AG08395 (cell line): Measurements from ENCODE around the gene VWA8.
"Not testable (repeated sequence)": the region's sequence is repeated elsewhere in the genome, so short reads cannot be mapped to it uniquely, and the experiment has no call there.

Source experiments
- DNase-seq: peaks from one replicate; pipeline ENCODE4 v3.0.0; 2012; ENCODE audit warnings: mixed read lengths, low spot score

VWA8 gene

GRCh38 chr13:41922894-41923293 is 38.0 kb downstream of the VWA8 start:
- not testable (repeated sequence) for DNase-seq

GRCh38 chr13:41919741-41920487 is 41.0 kb downstream of the VWA8 start:
- DNase-seq, result no peak

GRCh38 chr13:41919031-41919740 is 41.7 kb downstream of the VWA8 start:
- DNase-seq, result no peak

GRCh38 chr13:41917641-41918040 is 43.3 kb downstream of the VWA8 start:
- DNase-seq, result peak; percentile 47

- DNase-seq, result peak; percentile 65
Observed at GRCh38 chr13:41916173-41916954, 44.5 kb downstream of the VWA8 start.

GRCh38 chr13:41915081-41915480 is 45.8 kb downstream of the VWA8 start:
- DNase-seq, result no peak

GRCh38 chr13:41914552-41914951 is 46.4 kb downstream of the VWA8 start:
- DNase-seq, result no peak

GRCh38 chr13:41909506-41909905 is 51.4 kb downstream of the VWA8 start:
- no peak for DNase-seq

GRCh38 chr13:41905600-41906254 is 55.2 kb downstream of the VWA8 start:
- peak; percentile 44 for DNase-seq

GRCh38 chr13:41900918-41901317 is 60.0 kb downstream of the VWA8 start:
- DNase-seq, result no peak

GRCh38 chr13:41898411-41898810 is 62.5 kb downstream of the VWA8 start:
- DNase-seq, result not testable (repeated sequence)

- DNase-seq, result no peak
Observed at GRCh38 chr13:41897126-41897525, 63.8 kb downstream of the VWA8 start.

- no peak for DNase-seq
Observed at GRCh38 chr13:41895478-41895877, 65.4 kb downstream of the VWA8 start.

- DNase-seq, result no peak
Observed at GRCh38 chr13:41891119-41891518, 69.8 kb downstream of the VWA8 start.

GRCh38 chr13:41883147-41883546 is 77.8 kb downstream of the VWA8 start:
- no peak for DNase-seq

- DNase-seq, result not testable (repeated sequence)
Observed at GRCh38 chr13:41881890-41882289, 79.0 kb downstream of the VWA8 start.

GRCh38 chr13:41880966-41881365 is 79.9 kb downstream of the VWA8 start:
- no peak for DNase-seq

- no peak for DNase-seq
Observed at GRCh38 chr13:41864658-41865057, 96.3 kb downstream of the VWA8 start.

- not testable (repeated sequence) for DNase-seq
Observed at GRCh38 chr13:41862659-41863058, 98.2 kb downstream of the VWA8 start.

GRCh38 chr13:41859565-41859964 is 101.3 kb downstream of the VWA8 start:
- no peak for DNase-seq

- no peak for DNase-seq
Observed at GRCh38 chr13:41858780-41859179, 102.1 kb downstream of the VWA8 start.

- DNase-seq, result no peak
Observed at GRCh38 chr13:41854758-41855157, 106.2 kb downstream of the VWA8 start.
